SU-DHL-6 (cell line): ENCODE measurements around the gene MYOM3.

Experiments
- H2AFZ ChIP-seq: fragments of 200-600 bp; sonication (generic); 2 replicates; pipeline ENCODE4 v1.6.1; 2014; ENCODE audit warnings: low read depth, mild to moderate bottlenecking, moderate library complexity, mixed read lengths, antibody characterized with exemption, low read length; ENCODE audit not compliant: severe bottlenecking
- H3F3A ChIP-seq: fragments of 200-600 bp; shearing (Covaris generic); 2 replicates; pipeline ENCODE4 v1.6.0; 2016; ENCODE audit warnings: antibody characterized with exemption, mild to moderate bottlenecking; ENCODE audit not compliant: insufficient read depth
- H3K27ac ChIP-seq: fragments of 200-600 bp; sonication (generic); 2 replicates; pipeline ENCODE4 v1.5.1; 2016; ENCODE audit warnings: low read depth, mild to moderate bottlenecking, low read length, moderate library complexity, mixed read lengths
- H3K27me3 ChIP-seq: fragments of 200-600 bp; sonication (generic), shearing (Covaris generic); 2 replicates; pipeline ENCODE4 v1.6.0; 2014; ENCODE audit warnings: mild to moderate bottlenecking, low read length
- H3K36me3 ChIP-seq: fragments of 200-600 bp; sonication (generic); 2 replicates; pipeline ENCODE4 v1.6.1; 2014; ENCODE audit warnings: mild to moderate bottlenecking, low read length, mixed read lengths
- H3K4me2 ChIP-seq: fragments of 300-600, 200-600 bp; shearing (Covaris generic), sonication (generic); 2 replicates; pipeline ENCODE4 v1.6.0; 2014; ENCODE audit warnings: low read length, low read depth, mild to moderate bottlenecking; ENCODE audit not compliant: poor library complexity, severe bottlenecking
- H3K4me3 ChIP-seq: fragments of 200-600 bp; sonication (generic); 2 replicates; pipeline ENCODE4 v1.5.1; 2014; ENCODE audit warnings: antibody characterized with exemption, low read length, mild to moderate bottlenecking, mixed read lengths; ENCODE audit not compliant: insufficient read depth, poor library complexity, severe bottlenecking
- H3K79me2 ChIP-seq: fragments of 200-600 bp; sonication (generic); 2 replicates; pipeline ENCODE4 v1.6.1; 2014; ENCODE audit warnings: mild to moderate bottlenecking, low read length, moderate library complexity; ENCODE audit not compliant: insufficient read depth
- H3K9ac ChIP-seq: fragments of 200-600 bp; sonication (generic); 2 replicates; pipeline ENCODE4 v1.7.0; 2014; ENCODE audit warnings: mild to moderate bottlenecking, low read length
- H3K9me2 ChIP-seq: fragments of 200-600 bp; sonication (generic); replicated peaks from 2 replicates; pipeline ENCODE4 v1.6.1; 2014; ENCODE audit warnings: low read length; ENCODE audit not compliant: insufficient read depth
- H3K9me3 ChIP-seq: fragments of 200-600 bp; sonication (generic); 2 replicates; pipeline ENCODE4 v1.6.1; 2014; ENCODE audit warnings: low read length, mixed read lengths; ENCODE audit not compliant: insufficient read depth
- H4K20me1 ChIP-seq: fragments of 200-600 bp; sonication (generic); 2 replicates; pipeline ENCODE4 v1.6.1; 2014; ENCODE audit warnings: low read depth, mild to moderate bottlenecking, antibody characterized with exemption, low read length, moderate library complexity, mixed read lengths
- CTCF ChIP-seq: fragments of 200-600 bp; sonication (generic); IDR thresholded peaks from one replicate; pipeline ENCODE4 v1.5.1; 2017; ENCODE audit warnings: antibody characterized with exemption, mild to moderate bottlenecking, low read length, moderate library complexity; ENCODE audit not compliant: insufficient read depth, poor library complexity, severe bottlenecking
- EZH2phosphoT487 ChIP-seq: fragments of 200-600 bp; sonication (generic), shearing (Covaris generic); conservative IDR thresholded peaks from 2 replicates; pipeline ENCODE4 v1.6.1; 2018; ENCODE audit warnings: mild to moderate bottlenecking, antibody characterized with exemption, low read length, moderate library complexity, mixed read lengths

The MYOM3 gene

GRCh38 chr1:24022581-24023361, 89.2 kb downstream of the MYOM3 start:
- no peak overlapping the region for H2AFZ ChIP-seq
- H3K4me2 ChIP-seq, result no peak overlapping the region
- no peaks in the 10 kb centered on the region for H3K27me3 ChIP-seq
- no peaks in the 10 kb centered on the region for H3K9me2 ChIP-seq
- H3K36me3 ChIP-seq, result no peaks in the 10 kb centered on the region
- H3F3A ChIP-seq, result no peaks in the 10 kb centered on the region
- H3K4me3 ChIP-seq, result no peak overlapping the region
- no peaks in the 10 kb centered on the region for H3K9me3 ChIP-seq
- TF ChIP-seq EZH2phosphoT487, result no peak
- no peak for TF ChIP-seq CTCF
- no peak overlapping the region for H3K9ac ChIP-seq
- H3K27ac ChIP-seq, result no peak overlapping the region
- H3K79me2 ChIP-seq, result no peaks in the 10 kb centered on the region
- H4K20me1 ChIP-seq, result no peaks in the 10 kb centered on the region

GRCh38 chr1:24021403-24022266, 90.3 kb downstream of the MYOM3 start:
- H3K79me2 ChIP-seq, result no peaks in the 10 kb centered on the region
- H2AFZ ChIP-seq, result no peak overlapping the region
- no peaks in the 10 kb centered on the region for H4K20me1 ChIP-seq
- no peak overlapping the region for H3K27ac ChIP-seq
- no peak for TF ChIP-seq CTCF
- no peak for TF ChIP-seq EZH2phosphoT487
- H3K36me3 ChIP-seq, result no peaks in the 10 kb centered on the region
- H3K9me2 ChIP-seq, result no peaks in the 10 kb centered on the region
- no peak overlapping the region for H3K4me2 ChIP-seq
- no peaks in the 10 kb centered on the region for H3F3A ChIP-seq
- H3K4me3 ChIP-seq, result no peak overlapping the region
- H3K9ac ChIP-seq, result no peak overlapping the region
- no peaks in the 10 kb centered on the region for H3K9me3 ChIP-seq
- no peaks in the 10 kb centered on the region for H3K27me3 ChIP-seq

GRCh38 chr1:24020470-24020869, 91.5 kb downstream of the MYOM3 start:
- Histone ChIP-seq H4K20me1 (no peaks in the 10 kb centered on the region), H3K9ac (no peak overlapping the region), H3K4me2 (no peak overlapping the region), H3K79me2 (no peaks in the 10 kb centered on the region), H2AFZ (no peak overlapping the region), H3K27ac (no peak overlapping the region), H3K27me3 (no peaks in the 10 kb centered on the region), H3K4me3 (no peak overlapping the region), H3K9me3 (no peaks in the 10 kb centered on the region), H3K9me2 (no peaks in the 10 kb centered on the region), H3F3A (no peaks in the 10 kb centered on the region), H3K36me3 (no peaks in the 10 kb centered on the region)
- no peak for TF ChIP-seq CTCF
- TF ChIP-seq EZH2phosphoT487, result no peak
